Measurements from ENCODE around the gene ADGRG3.
A peak's percentile ranks its signal among the peaks of the same experiment; 100 is the strongest.

ADGRG3 gene

DNA sequence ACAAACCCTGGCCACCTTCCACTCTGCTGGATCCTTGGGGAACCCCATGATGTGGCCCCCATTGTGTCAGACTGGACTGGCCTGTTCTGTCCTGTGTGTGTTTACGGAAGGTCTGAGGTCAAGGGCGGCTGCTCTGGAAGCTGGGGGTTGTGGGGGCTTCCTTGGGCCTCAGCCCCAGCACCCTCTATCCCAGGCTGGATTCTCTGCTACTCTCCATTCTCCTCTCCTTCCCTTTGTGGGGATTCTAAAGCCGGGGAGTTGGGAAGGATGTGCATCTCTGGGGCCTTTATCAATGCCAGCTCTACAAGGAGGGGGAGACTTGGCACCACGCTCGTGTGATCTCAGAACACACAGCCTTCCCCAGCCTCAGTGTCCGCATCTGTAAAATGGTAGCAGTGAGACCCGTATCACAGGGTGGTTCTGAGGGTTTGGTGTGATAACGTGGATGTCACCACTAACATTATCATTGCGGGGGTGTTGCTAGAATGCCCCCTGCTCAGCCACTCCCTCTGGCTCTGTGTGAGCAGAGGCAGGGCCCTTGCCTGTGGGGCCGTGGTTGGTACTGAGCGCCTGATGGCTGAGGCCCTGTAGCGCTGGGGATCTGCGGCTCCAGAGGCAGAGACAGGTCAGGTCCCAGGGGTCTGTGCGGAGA is 21.6 kb upstream of the ADGRG3 start:
- DNase-seq (ENCODE audit: low read depth in 2 of 2) = no peak

DNA sequence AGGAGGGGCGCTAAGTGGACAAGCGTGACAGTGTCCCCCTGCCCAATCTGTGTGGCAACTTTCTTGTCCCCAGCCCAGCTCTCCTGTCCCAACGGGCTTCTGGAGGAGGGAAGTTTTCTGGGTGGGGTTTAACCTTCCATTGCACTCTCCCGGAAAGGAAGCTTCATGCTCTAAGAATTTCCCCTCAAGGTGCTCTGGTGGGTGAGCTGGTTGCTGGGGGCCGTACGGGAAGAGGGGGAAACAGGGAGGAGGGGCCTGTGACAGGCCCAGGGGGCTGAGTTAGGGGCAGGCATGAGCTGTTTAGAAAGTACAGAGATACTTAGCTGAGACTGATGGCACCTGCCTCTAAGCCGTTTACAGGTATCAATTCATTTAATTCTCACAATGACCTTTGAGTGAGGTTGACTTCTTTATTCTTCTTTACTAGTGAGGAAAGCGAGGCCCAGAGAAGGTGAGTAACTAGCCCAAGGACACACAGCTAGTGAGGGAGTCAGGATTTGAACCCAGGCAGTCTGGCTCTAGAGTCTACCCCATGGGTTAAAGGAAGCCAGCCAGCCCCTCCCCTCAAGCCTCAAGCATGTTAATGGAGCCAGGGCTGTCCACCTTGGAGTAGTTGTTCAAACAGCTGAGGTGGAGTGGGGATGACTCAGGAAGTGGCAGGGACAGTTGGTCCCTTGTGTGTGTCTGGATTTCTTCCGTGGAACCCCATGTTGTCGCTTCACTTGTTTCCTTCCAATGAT is 20.8 kb upstream of the ADGRG3 start:
- DNase-seq (ENCODE audit: low read depth in 2 of 2) = no peak

GRCh38 chr16:57648125-57648524 is 20.0 kb upstream of the ADGRG3 start:
- no peak for DNase-seq (ENCODE audit: low read depth in 2 of 2)

DNA sequence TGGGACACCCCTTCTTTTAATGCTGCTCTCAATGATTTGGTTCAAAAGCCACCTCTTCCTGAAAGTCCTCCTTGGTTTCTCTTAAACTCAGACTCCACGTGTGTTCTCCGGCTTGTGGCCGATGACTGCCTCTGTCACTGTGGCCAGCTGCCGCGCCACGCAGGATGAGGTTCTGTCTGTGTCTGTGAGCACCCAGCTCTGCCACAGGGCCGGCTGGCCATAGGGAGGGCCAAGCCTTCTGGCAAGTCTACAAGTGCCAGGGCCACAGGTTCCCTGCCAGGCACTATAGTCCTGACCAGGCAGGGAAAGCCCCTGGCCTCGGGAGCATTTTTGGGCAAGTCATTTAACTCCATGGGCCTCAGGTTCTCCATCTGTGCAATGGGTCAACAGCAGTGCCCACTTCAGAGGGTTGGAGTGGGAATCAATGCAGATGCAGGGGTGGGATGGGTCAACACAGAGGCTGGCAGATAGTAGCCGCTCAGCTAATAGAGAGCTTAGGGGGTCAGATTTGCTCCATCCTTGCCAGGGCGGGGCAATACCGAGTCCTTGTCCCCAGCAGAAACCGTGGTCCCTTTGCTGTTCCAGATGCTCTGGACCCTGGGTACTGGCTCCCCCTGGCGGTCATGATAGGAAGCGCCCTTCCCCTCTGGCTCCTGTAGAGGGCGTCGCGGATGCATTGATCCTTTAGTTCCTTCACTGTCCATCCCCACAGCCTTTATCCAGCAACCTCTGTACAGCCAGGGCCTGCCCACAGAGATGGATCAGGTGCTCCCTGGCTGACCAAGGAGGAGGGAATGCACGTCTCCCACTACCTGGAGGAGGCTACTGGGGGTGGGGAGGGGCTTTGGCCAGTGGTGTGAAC is 19.3 kb upstream of the ADGRG3 start:
- DNase-seq (ENCODE audit: low read depth in 2 of 2) = peak; percentile 37 to 43

- no peak for DNase-seq (ENCODE audit: low read depth in 2 of 2)
Measured at GRCh38 chr16:57649443-57649751, 18.7 kb upstream of the ADGRG3 start.

DNA sequence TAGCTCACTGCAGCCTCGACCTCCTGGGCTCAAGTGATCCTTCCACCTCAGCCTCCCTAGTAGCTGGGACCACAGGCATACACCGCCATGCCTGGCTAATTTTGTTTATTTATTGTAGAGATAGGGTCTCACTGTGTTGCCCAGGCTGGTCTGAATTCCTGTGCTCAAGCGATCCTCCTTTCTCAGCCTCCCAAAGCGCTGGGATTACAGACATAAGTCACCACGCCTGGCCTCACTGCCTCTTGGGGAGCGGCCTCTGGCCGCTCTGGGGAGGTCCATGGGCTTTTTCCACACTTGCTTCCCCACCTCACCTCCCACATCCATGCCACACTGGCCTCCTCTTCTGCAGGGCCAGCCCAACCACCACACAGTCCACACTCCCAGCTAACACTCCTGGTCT is 18.3 kb upstream of the ADGRG3 start:
- no peak for DNase-seq (ENCODE audit: low read depth in 2 of 2)

- DNase-seq (ENCODE audit: low read depth in 2 of 2) = no peak
Measured at GRCh38 chr16:57651344-57652333, 16.5 kb upstream of the ADGRG3 start.

- no peak for DNase-seq (ENCODE audit: low read depth in 2 of 2)
Measured at GRCh38 chr16:57652695-57653471, 15.2 kb upstream of the ADGRG3 start.

- DNase-seq (ENCODE audit: low read depth in 2 of 2) = no peak
Measured at GRCh38 chr16:57653936-57654335, 14.2 kb upstream of the ADGRG3 start.

- DNase-seq (ENCODE audit: low read depth in 2 of 2) = no peak
Measured at GRCh38 chr16:57656342-57656955, 11.7 kb upstream of the ADGRG3 start.

DNA sequence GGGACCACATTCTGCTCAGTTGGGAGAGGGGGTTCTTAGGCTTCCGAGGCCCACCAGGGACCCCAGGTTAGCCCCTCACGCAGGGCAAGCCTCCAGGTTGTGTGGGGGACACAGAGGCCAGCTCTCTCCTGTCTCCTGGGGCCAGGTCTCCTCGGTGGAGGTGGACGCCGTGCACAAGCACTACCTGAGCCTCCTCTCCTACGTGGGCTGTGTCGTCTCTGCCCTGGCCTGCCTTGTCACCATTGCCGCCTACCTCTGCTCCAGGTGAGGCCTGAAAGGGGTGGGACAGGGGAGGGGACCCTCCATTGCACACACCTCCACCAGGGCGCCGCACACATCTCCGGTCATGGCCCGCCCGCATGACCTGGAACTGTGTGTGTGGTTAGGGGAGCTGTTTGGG is 10.9 kb upstream of the ADGRG3 start:
- no peak for DNase-seq (ENCODE audit: low read depth in 2 of 2)

- DNase-seq (ENCODE audit: low read depth in 2 of 2) = no peak
Measured at GRCh38 chr16:57658130-57658877, 9.8 kb upstream of the ADGRG3 start.

DNA sequence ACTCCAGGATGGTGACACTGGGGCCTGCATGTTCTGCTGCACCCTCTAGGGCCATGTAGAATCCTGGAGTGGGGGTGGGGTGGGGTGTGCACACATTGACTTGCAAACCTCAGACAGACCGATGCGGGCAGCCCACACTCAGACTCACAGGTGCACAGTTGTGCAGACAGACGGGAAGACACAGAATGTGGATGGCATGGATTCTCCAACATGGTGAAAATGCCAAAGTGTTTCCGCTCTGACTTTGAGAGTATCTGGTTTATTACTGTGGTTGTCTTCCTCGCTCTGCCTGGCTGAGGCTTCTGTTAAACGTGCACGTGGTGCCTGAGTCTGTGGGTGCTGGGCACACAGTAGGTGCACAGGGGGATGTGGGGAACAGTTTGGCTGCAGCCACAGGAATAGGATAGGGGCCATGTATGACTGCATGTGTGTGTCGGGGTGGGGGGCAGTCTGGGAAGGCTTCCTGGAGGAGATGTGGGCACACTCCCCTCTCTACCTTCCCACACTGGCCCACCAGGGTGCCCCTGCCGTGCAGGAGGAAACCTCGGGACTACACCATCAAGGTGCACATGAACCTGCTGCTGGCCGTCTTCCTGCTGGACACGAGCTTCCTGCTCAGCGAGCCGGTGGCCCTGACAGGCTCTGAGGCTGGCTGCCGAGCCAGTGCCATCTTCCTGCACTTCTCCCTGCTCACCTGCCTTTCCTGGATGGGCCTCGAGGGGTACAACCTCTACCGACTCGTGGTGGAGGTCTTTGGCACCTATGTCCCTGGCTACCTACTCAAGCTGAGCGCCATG is 9.0 kb upstream of the ADGRG3 start:
- no peak for DNase-seq (ENCODE audit: low read depth in 2 of 2)

- DNase-seq (ENCODE audit: low read depth in 2 of 2) = no peak
Measured at GRCh38 chr16:57660715-57661463, 7.2 kb upstream of the ADGRG3 start.

GRCh38 chr16:57661510-57661909 is 6.6 kb upstream of the ADGRG3 start:
- DNase-seq (ENCODE audit: low read depth in 2 of 2) = no peak

DNA sequence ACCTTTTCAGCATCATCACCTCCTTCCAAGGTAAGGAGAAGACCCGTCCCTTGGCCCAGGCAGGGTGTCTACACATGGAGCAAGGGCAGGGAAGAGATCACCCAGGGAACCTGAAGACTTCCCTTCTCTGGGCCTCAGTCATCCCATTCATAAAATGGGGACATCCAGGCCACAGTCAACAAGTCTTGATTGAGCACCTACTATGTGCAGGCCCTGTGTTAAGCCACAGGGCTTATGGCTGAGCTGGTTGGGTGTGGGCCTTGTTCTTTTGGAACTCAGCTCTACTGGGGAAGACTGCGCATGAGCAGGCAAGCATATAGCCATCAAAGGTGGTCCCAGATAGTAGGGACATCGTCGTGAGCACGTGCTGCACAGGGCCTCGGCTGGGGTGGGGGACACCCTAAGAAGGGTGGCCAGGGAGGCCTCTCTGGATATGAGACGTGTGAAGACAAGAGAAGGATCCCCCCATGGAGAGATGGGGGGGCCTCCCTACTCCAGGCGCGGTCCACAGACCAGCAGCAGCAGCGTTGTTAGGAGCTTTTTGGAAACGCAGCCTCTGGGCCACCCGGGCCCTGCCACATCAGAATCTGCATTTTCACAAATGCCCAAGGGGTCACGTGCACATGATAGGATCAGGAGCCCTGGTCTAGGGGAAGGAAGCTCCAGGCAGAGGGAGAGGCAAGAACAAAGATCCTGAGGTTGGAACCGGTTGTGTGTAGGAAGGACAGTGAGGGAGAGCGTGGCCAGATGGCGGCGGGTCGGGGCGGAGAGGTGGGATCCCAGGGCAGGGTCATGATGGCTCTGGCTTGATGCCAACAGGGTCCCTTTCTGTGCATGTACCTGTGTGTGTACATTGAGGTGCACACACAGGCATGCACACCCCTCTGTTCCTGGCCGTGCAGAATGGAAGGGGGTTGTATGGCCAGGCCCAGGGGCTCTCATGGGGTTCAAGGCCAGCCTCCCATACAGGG is 5.9 kb upstream of the ADGRG3 start:
- no peak for DNase-seq (ENCODE audit: low read depth in 2 of 2)

DNA sequence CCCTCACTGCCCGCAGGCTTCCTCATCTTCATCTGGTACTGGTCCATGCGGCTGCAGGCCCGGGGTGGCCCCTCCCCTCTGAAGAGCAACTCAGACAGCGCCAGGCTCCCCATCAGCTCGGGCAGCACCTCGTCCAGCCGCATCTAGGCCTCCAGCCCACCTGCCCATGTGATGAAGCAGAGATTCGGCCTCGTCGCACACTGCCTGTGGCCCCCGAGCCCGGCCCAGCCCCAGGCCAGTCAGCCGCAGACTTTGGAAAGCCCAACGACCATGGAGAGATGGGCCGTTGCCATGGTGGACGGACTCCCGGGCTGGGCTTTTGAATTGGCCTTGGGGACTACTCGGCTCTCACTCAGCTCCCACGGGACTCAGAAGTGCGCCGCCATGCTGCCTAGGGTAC is 4.7 kb upstream of the ADGRG3 start:
- no peak for DNase-seq (ENCODE audit: low read depth in 2 of 2)
